OCI-LY7 (cell line): ENCODE data around the gene RASAL2. TPM values are rescaled to one million over a fixed set of nuclear protein-coding genes. Genes with fewer than 3 reads are reported as not detected.

Experiments
- BruUV-seq: library from RNA; stranded (reverse); fragments of 400-500 nt; replicated peaks from 2 replicates; lab custom pipeline; 2021; lab: Mats Ljungman, UMichigan
- CTCF ChIA-PET: fragments of 300-600 bp; sonication (Branson Sonifier 250); formaldehyde crosslinking; loops from one replicate; lab custom pipeline; 2022; ENCODE audit warnings: antibody characterized with exemption; ENCODE audit not compliant: unreplicated experiment; lab: Charles Lee
- POLR2A ChIA-PET: fragments of 300-600 bp; sonication (Branson Sonifier 250); formaldehyde crosslinking; loops from one replicate; lab custom pipeline; 2022; ENCODE audit warnings: antibody characterized with exemption; lab: Charles Lee
- DNase-seq: peaks from one replicate; pipeline ENCODE4 v3.0.0-alpha.2; 2015; ENCODE audit warnings: low spot score
- H2AFZ ChIP-seq: fragments of 200-600 bp; sonication (generic), shearing (Covaris generic); 2 replicates; pipeline ENCODE4 v1.6.1; 2014; ENCODE audit warnings: mild to moderate bottlenecking, antibody characterized with exemption, low read length, moderate library complexity
- H3K27ac ChIP-seq: fragments of 200-600 bp; sonication (generic); 2 replicates; pipeline ENCODE4 v1.5.1; 2014; ENCODE audit warnings: mixed run types, low read depth, mild to moderate bottlenecking, moderate library complexity, low read length, inconsistent platforms; ENCODE audit not compliant: poor library complexity, severe bottlenecking
- H3K36me3 ChIP-seq: fragments of 200-600 bp; sonication (generic); 2 replicates; pipeline ENCODE4 v1.6.1; 2014; ENCODE audit warnings: mild to moderate bottlenecking, antibody characterized with exemption, low read length, moderate library complexity, mixed read lengths; ENCODE audit not compliant: insufficient read depth
- H3K4me1 ChIP-seq: fragments of 200-600 bp; sonication (generic); 2 replicates; pipeline ENCODE4 v1.5.1; 2014; ENCODE audit warnings: mild to moderate bottlenecking, low read length; ENCODE audit not compliant: insufficient read depth, poor library complexity, severe bottlenecking
- H3K4me2 ChIP-seq: fragments of 200-600 bp; sonication (generic); 2 replicates; pipeline ENCODE4 v1.6.1; 2014; ENCODE audit warnings: mild to moderate bottlenecking, low read length
- H3K4me3 ChIP-seq: fragments of 200-600 bp; sonication (generic); 2 replicates; pipeline ENCODE4 v1.5.1; 2014; ENCODE audit warnings: mild to moderate bottlenecking, low read depth, low read length; ENCODE audit not compliant: poor library complexity, severe bottlenecking
- H3K79me2 ChIP-seq: fragments of 200-600 bp; sonication (generic); 2 replicates; pipeline ENCODE4 v1.6.1; 2016; ENCODE audit warnings: low read depth, mild to moderate bottlenecking, low read length, moderate library complexity, mixed read lengths; ENCODE audit not compliant: insufficient read depth
- H3K9me2 ChIP-seq: fragments of 200-600 bp; sonication (generic); 2 replicates; pipeline ENCODE4 v1.6.1; 2016; ENCODE audit warnings: mild to moderate bottlenecking, low read length, mixed read lengths; ENCODE audit not compliant: insufficient read depth
- H3K9me3 ChIP-seq: fragments of 200-600 bp; sonication (generic); 2 replicates; pipeline ENCODE4 v1.6.1; 2014; ENCODE audit warnings: mild to moderate bottlenecking, mixed run types, low read length, mixed read lengths
- H4K20me1 ChIP-seq: fragments of 200-600 bp; sonication (generic); 2 replicates; pipeline ENCODE4 v1.6.1; 2014; ENCODE audit warnings: mild to moderate bottlenecking, antibody characterized with exemption, low read length, moderate library complexity, mixed read lengths; ENCODE audit not compliant: insufficient read depth
- EZH2phosphoT487 ChIP-seq: fragments of 200-600 bp; sonication (generic); IDR thresholded peaks from 2 replicates; pipeline ENCODE4 v1.6.1; 2018; ENCODE audit warnings: low read depth, borderline replicate concordance, mild to moderate bottlenecking, mixed run types, antibody characterized with exemption, low read length, moderate library complexity, mixed read lengths
- intact Hi-C: fragments of 100-400 bp; cut with micrococcal nuclease; formaldehyde crosslinking; loops from one replicate; pipeline ENCODE4 v1.10.0; 2022; ENCODE audit not compliant: unreplicated experiment
- total RNA-seq, 2 experiments: library from RNA; depleted of rRNA in 1 of 2; stranded (reverse); fragments of >200 nt in 1 of 2; shearing (Covaris generic) in 1 of 2; gene quantifications; 2 replicates each; pipeline ENCODE4 v1.2.3, GENCODE V29; 2014 to 2022
- TF ChIP-seq, protein P1 (sequence below): fragments of 200-600 bp; sonication (generic); conservative IDR thresholded peaks from 2 replicates; pipeline ENCODE4 v1.5.1; 2014; ENCODE audit warnings: mild to moderate bottlenecking, antibody characterized with exemption, low read length, moderate library complexity, mixed read lengths

RASAL2 gene
- total RNA-seq, 2 experiments from 2014 or later, result 0.09 to 0.27 TPM

DNA sequence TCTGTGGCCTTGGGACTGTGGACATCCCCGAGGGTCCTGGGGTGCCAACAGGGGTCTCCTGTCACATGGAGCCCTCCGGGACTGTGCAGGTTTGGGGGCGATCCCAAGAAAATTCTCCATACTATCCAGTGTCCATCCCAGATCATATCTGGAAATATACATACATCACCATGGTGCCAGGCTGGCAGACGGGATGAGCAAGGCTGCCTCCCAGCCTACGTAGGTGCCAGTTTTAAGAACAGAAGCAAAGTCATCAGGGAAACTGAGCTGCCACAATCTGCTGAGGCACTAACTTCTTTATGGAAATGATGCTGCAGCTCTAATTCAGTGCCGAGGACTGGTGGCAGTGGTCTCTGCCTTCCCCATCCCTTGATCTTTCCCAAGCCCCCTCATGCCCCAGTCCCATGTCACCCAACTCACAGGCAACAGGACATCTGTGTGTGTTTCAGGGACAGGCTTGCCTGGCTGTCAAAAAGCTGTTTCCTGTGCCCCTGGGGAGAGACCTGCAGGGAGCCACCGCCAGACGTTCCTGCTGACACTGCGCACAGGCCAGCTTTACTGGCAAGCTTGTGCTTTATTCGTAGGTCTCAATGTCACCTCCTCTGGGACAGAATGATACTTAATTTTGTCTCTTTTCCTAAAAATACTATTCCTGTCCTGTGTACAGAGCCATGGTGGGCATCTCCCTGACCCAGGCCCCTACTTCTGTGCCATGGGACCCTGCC, 434.5 kb downstream of the RASAL2 start:
- POLR2A ChIA-PET, result interaction anchor here (0.7 to 1.0 kb wide), 2 partner anchors 476 to 490 kb away, joined by 3 read pairs; no protein-coding TSS in a partner anchor
- DNase-seq, result no peak

DNA sequence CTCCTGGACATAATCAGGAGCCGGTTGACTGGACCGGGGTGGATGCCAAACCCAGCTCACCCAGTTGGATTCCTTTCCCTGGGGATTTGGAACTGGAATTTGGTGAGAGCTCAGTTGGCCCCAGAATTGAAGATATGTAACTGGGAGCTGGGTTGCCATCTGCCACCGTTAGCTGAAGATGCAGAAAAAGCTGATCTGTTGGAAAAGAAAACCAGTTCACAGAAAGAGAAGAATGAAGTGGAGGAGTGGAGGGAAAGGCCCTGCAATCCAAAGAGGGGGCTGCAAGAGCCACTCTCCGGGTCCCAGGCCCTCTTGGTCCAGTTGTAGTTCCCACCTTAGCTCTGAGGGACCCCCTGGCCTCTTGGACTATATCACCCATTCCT, 435.0 kb downstream of the RASAL2 start:
- no peaks in the 10 kb centered on the region for H3K9me2 ChIP-seq
- H3K79me2 ChIP-seq, result no peaks in the 10 kb centered on the region
- no peak overlapping the region for H3K4me3 ChIP-seq
- no peak overlapping the region for H3K4me2 ChIP-seq
- H4K20me1 ChIP-seq, result no peaks in the 10 kb centered on the region
- intact Hi-C loops, result no loop called here
- H3K4me1 ChIP-seq, result no peaks in the 10 kb centered on the region
- no peak for DNase-seq
- no TSS peak for BruUV-seq
- H2AFZ ChIP-seq, result no peak overlapping the region
- no peak overlapping the region for H3K27ac ChIP-seq
- no peak for TF ChIP-seq EZH2phosphoT487
- TF ChIP-seq, protein P1, sequence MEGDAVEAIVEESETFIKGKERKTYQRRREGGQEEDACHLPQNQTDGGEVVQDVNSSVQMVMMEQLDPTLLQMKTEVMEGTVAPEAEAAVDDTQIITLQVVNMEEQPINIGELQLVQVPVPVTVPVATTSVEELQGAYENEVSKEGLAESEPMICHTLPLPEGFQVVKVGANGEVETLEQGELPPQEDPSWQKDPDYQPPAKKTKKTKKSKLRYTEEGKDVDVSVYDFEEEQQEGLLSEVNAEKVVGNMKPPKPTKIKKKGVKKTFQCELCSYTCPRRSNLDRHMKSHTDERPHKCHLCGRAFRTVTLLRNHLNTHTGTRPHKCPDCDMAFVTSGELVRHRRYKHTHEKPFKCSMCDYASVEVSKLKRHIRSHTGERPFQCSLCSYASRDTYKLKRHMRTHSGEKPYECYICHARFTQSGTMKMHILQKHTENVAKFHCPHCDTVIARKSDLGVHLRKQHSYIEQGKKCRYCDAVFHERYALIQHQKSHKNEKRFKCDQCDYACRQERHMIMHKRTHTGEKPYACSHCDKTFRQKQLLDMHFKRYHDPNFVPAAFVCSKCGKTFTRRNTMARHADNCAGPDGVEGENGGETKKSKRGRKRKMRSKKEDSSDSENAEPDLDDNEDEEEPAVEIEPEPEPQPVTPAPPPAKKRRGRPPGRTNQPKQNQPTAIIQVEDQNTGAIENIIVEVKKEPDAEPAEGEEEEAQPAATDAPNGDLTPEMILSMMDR, result no peak
- H3K36me3 ChIP-seq, result no peaks in the 10 kb centered on the region
- CTCF ChIA-PET, result interaction anchor here (3.1 kb wide), 1 partner anchor 474 kb away, joined by 13 read pairs; no protein-coding TSS in a partner anchor
- H3K9me3 ChIP-seq, result no peaks in the 10 kb centered on the region
- POLR2A ChIA-PET, result interaction anchor here (1.0 kb wide), 1 partner anchor 475 kb away, joined by 3 read pairs; no protein-coding TSS in a partner anchor

More for the DNA sequence above, 434.5 kb downstream of the RASAL2 start:
- intact Hi-C loops, result no loop called here
- H3K4me2 ChIP-seq, result no peak overlapping the region
- H3K36me3 ChIP-seq, result no peaks in the 10 kb centered on the region
- no peaks in the 10 kb centered on the region for H3K79me2 ChIP-seq
- TF ChIP-seq, protein P1, result no peak
- TF ChIP-seq EZH2phosphoT487, result no peak
- CTCF ChIA-PET, result interaction anchor here (3.1 kb wide), 1 partner anchor 475 kb away, joined by 13 read pairs; no protein-coding TSS in a partner anchor
- no TSS peak for BruUV-seq
- no peaks in the 10 kb centered on the region for H3K9me3 ChIP-seq
- H4K20me1 ChIP-seq, result no peaks in the 10 kb centered on the region
- H3K27ac ChIP-seq, result no peak overlapping the region
- no peak overlapping the region for H2AFZ ChIP-seq
- H3K4me3 ChIP-seq, result no peak overlapping the region
- no peaks in the 10 kb centered on the region for H3K4me1 ChIP-seq
- H3K9me2 ChIP-seq, result no peaks in the 10 kb centered on the region
